ENCODE data around the gene UXT. TPM values are rescaled to one million over a fixed set of nuclear protein-coding genes. Genes with fewer than 3 reads are reported as not detected.

UXT gene
- total RNA-seq, 1 experiment from 2014 or later: 129 TPM

DNA sequence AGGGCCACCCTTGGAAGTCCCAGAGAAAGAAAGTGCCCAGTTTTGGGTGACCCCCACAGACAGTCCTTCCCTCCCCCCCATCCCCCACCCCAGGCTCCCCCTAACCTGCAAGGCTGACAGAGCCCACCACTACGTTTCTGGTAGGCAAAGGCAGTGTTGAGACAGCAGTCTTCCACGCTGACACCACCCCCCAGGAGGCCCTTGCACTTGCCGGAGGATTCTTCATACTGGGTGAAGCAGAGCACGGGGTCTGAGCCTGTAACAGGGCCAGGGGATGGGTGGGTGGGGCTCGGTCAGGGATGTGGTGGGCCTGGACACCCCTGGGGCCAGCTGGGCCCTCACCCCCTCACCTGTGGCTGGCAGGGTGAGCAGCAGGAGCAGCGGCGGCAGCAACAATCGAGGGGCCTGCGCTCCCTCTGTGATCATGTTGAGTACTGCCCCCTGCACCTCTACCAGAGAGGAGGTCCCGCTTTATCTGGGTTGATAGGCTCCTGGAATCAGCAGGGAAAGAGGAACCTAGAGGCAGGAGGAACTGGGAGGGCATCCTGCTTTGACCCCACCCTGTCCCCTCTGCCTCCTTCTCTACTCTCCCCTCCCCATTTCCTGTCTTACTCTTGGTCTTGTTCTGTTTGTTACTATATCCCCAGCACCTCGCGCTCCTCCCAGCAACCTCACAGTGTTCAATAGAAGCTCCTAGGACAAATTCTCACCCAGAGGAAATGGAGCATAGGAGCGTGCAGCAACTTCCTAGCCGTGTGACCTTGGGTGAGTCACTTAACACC, 29.4 kb downstream of the UXT start, which contains the start of gene CFP:
CFP (minus strand) TSS at position 512 of the 782 bp plus-strand sequence; CDS start at position 426, 86 bp downstream.
- in situ Hi-C loops (cut with HindIII; ENCODE audit: low pct_unique_long_range_greater_than_20kb, low sequenced_read_pairs) (no loop called here), intact Hi-C loops (cut with micrococcal nuclease; ENCODE audit: unreplicated experiment) (no loop called here)
- BruUV-seq (replicated peaks): no TSS peak
- no peaks in the 10 kb centered on the region for H3K9me3 ChIP-seq (ENCODE audit: control insufficient read depth, insufficient read depth, low read depth, low read length)
- H3K27me3 ChIP-seq (ENCODE audit: control insufficient read depth, insufficient read depth, low read length): no peaks in the 10 kb centered on the region
- no peak for ATAC-seq
- CTCF ChIA-PET: no interaction called here
- H3K27ac ChIP-seq (ENCODE audit: low read length): no peak within 1 kb of the TSS
- H3K4me3 ChIP-seq (ENCODE audit: low read depth in 2 of 2, low read length in 2 of 2): no peak within 1 kb of the TSS
- POLR2A ChIA-PET: no interaction called here
- no peak for DNase-seq (ENCODE audit: low read depth, low spot score)
- H3K36me3 ChIP-seq (ENCODE audit: control insufficient read depth, insufficient read depth, low read length): no peaks in the 10 kb centered on the region
- no peaks in the 10 kb centered on the region; the same call in 1 of the 2 replicates for H3K4me1 ChIP-seq (ENCODE audit: control insufficient read depth, insufficient read depth, low read length)
- TF ChIP-seq TCF7L2 (IDR thresholded peaks at IDR 0.05; ENCODE audit: low read depth, low read length): no peak

DNA sequence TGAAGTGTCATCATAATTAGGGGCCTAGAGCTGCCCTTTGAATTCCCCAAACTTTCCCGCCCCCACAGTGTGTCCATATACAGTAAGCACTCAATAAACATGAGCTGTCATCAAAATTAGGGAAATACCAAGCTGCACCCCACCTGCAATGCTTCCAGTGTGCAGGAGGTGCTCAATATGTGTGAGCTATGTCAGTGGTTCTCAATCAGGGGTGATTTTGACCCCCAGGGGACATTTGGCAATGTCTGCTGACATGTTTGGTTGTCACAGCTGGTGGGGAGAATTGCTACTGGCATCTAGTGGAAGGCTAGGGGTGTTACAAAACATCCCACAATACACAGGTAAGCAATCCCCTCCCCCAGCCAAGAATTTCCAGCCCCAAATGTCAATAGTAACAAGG, 30.0 kb downstream of the UXT start:
- H3K27me3 ChIP-seq (ENCODE audit: control insufficient read depth, insufficient read depth, low read length): no peaks in the 10 kb centered on the region
- no peak for DNase-seq (ENCODE audit: low read depth, low spot score)
- H3K4me3 ChIP-seq (ENCODE audit: low read depth in 2 of 2, low read length in 2 of 2): no peak overlapping the region
- H3K36me3 ChIP-seq (ENCODE audit: control insufficient read depth, insufficient read depth, low read length): no peaks in the 10 kb centered on the region
- no TSS peak for BruUV-seq (replicated peaks)
- H3K9me3 ChIP-seq (ENCODE audit: control insufficient read depth, insufficient read depth, low read depth, low read length): no peaks in the 10 kb centered on the region
- intact Hi-C loops (cut with micrococcal nuclease; ENCODE audit: unreplicated experiment) (no loop called here), in situ Hi-C loops (cut with HindIII; ENCODE audit: low pct_unique_long_range_greater_than_20kb, low sequenced_read_pairs) (no loop called here)
- no peak overlapping the region for H3K27ac ChIP-seq (ENCODE audit: low read length)
- POLR2A ChIA-PET: no interaction called here
- H3K4me1 ChIP-seq (ENCODE audit: control insufficient read depth, insufficient read depth, low read length): no peaks in the 10 kb centered on the region; the same call in 1 of the 2 replicates
- no peak for ATAC-seq
- CTCF ChIA-PET: no interaction called here
- TF ChIP-seq, protein P1, sequence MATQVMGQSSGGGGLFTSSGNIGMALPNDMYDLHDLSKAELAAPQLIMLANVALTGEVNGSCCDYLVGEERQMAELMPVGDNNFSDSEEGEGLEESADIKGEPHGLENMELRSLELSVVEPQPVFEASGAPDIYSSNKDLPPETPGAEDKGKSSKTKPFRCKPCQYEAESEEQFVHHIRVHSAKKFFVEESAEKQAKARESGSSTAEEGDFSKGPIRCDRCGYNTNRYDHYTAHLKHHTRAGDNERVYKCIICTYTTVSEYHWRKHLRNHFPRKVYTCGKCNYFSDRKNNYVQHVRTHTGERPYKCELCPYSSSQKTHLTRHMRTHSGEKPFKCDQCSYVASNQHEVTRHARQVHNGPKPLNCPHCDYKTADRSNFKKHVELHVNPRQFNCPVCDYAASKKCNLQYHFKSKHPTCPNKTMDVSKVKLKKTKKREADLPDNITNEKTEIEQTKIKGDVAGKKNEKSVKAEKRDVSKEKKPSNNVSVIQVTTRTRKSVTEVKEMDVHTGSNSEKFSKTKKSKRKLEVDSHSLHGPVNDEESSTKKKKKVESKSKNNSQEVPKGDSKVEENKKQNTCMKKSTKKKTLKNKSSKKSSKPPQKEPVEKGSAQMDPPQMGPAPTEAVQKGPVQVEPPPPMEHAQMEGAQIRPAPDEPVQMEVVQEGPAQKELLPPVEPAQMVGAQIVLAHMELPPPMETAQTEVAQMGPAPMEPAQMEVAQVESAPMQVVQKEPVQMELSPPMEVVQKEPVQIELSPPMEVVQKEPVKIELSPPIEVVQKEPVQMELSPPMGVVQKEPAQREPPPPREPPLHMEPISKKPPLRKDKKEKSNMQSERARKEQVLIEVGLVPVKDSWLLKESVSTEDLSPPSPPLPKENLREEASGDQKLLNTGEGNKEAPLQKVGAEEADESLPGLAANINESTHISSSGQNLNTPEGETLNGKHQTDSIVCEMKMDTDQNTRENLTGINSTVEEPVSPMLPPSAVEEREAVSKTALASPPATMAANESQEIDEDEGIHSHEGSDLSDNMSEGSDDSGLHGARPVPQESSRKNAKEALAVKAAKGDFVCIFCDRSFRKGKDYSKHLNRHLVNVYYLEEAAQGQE (IDR thresholded peaks at IDR 0.05; ENCODE audit: insufficient read depth in 1 of 2, low read depth in 2 of 2, low read length in 1 of 2): no peak
- TF ChIP-seq POLR2AphosphoS5 (IDR thresholded peaks at IDR 0.05; ENCODE audit: low read depth, low read length) (no peak), TCF7L2 (IDR thresholded peaks at IDR 0.05; ENCODE audit: low read depth, low read length) (no peak), SIN3A (IDR thresholded peaks at IDR 0.05; ENCODE audit: borderline replicate concordance, insufficient read depth, low read depth, low read length) (no peak)
- TF ChIP-seq, protein P2, sequence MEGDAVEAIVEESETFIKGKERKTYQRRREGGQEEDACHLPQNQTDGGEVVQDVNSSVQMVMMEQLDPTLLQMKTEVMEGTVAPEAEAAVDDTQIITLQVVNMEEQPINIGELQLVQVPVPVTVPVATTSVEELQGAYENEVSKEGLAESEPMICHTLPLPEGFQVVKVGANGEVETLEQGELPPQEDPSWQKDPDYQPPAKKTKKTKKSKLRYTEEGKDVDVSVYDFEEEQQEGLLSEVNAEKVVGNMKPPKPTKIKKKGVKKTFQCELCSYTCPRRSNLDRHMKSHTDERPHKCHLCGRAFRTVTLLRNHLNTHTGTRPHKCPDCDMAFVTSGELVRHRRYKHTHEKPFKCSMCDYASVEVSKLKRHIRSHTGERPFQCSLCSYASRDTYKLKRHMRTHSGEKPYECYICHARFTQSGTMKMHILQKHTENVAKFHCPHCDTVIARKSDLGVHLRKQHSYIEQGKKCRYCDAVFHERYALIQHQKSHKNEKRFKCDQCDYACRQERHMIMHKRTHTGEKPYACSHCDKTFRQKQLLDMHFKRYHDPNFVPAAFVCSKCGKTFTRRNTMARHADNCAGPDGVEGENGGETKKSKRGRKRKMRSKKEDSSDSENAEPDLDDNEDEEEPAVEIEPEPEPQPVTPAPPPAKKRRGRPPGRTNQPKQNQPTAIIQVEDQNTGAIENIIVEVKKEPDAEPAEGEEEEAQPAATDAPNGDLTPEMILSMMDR (IDR thresholded peaks at IDR 0.05): no peak; the same call in 1 of the 2 replicates

DNA sequence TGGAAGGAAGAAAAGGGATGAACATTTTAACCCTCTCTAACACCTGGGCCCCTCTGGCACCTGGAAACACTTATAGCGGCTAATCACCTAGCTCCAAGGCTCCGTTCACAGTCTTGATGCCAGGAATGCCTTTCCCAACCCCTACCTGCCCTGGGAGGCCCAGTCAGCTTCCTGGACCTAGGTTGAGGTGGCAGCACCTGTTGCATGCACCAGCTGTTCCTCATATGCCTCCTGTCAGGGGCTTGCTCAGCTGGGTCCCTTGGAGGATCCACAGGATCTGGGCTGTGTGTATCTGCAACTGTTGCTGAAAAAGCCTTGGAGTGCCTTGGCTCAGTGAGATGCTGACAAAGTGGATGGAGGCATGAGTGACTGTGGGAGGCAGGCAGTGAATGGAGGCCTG, 33.6 kb downstream of the UXT start:
- no TSS peak for BruUV-seq (replicated peaks)
- intact Hi-C loops (cut with micrococcal nuclease; ENCODE audit: unreplicated experiment): no loop called here
- no peaks in the 10 kb centered on the region for H3K9me3 ChIP-seq (ENCODE audit: control insufficient read depth, insufficient read depth, low read depth, low read length)
- no peak overlapping the region for H3K4me3 ChIP-seq (ENCODE audit: low read depth in 2 of 2, low read length in 2 of 2)
- POLR2A ChIA-PET: interaction anchor here (0.6 kb wide), 1 partner anchor 605 kb away, joined by 3 read pairs; no protein-coding TSS in a partner anchor
- in situ Hi-C loops (cut with HindIII; ENCODE audit: low pct_unique_long_range_greater_than_20kb, low sequenced_read_pairs): no loop called here
- ATAC-seq: no peak
- H3K36me3 ChIP-seq (ENCODE audit: control insufficient read depth, insufficient read depth, low read length): no peaks in the 10 kb centered on the region
- H3K27me3 ChIP-seq (ENCODE audit: control insufficient read depth, insufficient read depth, low read length): no peaks in the 10 kb centered on the region; the same call in 1 of the 2 replicates
- H3K27ac ChIP-seq (ENCODE audit: low read length): no peak overlapping the region
- no peak for DNase-seq (ENCODE audit: low read depth, low spot score)
- TF ChIP-seq TCF7L2 (IDR thresholded peaks at IDR 0.05; ENCODE audit: low read depth, low read length) (no peak), SIN3A (IDR thresholded peaks at IDR 0.05; ENCODE audit: borderline replicate concordance, insufficient read depth, low read depth, low read length) (no peak), POLR2AphosphoS5 (IDR thresholded peaks at IDR 0.05; ENCODE audit: low read depth, low read length) (no peak)
- TF ChIP-seq, protein P2 (IDR thresholded peaks at IDR 0.05): no peak
- TF ChIP-seq, protein P1 (IDR thresholded peaks at IDR 0.05; ENCODE audit: insufficient read depth in 1 of 2, low read depth in 2 of 2, low read length in 1 of 2): no peak
- CTCF ChIA-PET: no interaction called here
- H3K4me1 ChIP-seq (ENCODE audit: control insufficient read depth, insufficient read depth, low read length): no peaks in the 10 kb centered on the region; the same call in 1 of the 2 replicates

Data from Panc1 (cell line).